Liver (tissue), 9 donors: ENCODE data around the gene SNX33. TPM values are rescaled to one million over a fixed set of nuclear protein-coding genes. Genes with fewer than 3 reads are reported as not detected.
A peak's percentile ranks its signal among the peaks of the same experiment; 100 is the strongest.

Experiments used
- DNase-seq: peaks from one replicate; pipeline ENCODE4 v3.0.0-alpha.2; 2017; ENCODE audit warnings: low spot score
- H3K27ac ChIP-seq, 2 donors: one replicate each; pipeline ENCODE4 v1.7.0; 2013; ENCODE audit warnings: inconsistent platforms in 2 of 2, low read length in 2 of 2, control low read depth in 1 of 2, low read depth in 1 of 2, mild to moderate bottlenecking in 1 of 2
- H3K27me3 ChIP-seq, 4 donors: one replicate each; pipeline versions ENCODE4 v1.6.1 to v1.7.0; 2013; ENCODE audit warnings: low read length in 3 of 4, inconsistent platforms in 1 of 4, mild to moderate bottlenecking in 1 of 4, moderate library complexity in 1 of 4; ENCODE audit not compliant: control insufficient read depth in 4 of 4, insufficient read depth in 4 of 4
- H3K36me3 ChIP-seq, 4 donors: one replicate each; pipeline versions ENCODE4 v1.6.1 to v1.7.0; 2013; ENCODE audit warnings: low read length in 3 of 4, mild to moderate bottlenecking in 3 of 4, low read depth in 1 of 4, moderate library complexity in 1 of 4; ENCODE audit not compliant: control insufficient read depth in 4 of 4, insufficient read depth in 3 of 4
- H3K4me1 ChIP-seq, 4 donors: one replicate each; pipeline versions ENCODE4 v1.6.1 to v1.7.0; 2013; ENCODE audit warnings: low read length in 3 of 4, mild to moderate bottlenecking in 3 of 4, moderate library complexity in 1 of 4; ENCODE audit not compliant: control insufficient read depth in 4 of 4, insufficient read depth in 4 of 4
- H3K4me3 ChIP-seq, 3 donors: one replicate each; pipeline versions ENCODE4 v1.6.1 to v1.7.0; 2013; ENCODE audit warnings: low read length in 3 of 3, control low read depth in 1 of 3, low read depth in 1 of 3, mild to moderate bottlenecking in 1 of 3
- H3K9ac ChIP-seq, 2 donors: one replicate each; pipeline ENCODE4 v1.7.0; 2013; ENCODE audit warnings: low read length in 2 of 2, mild to moderate bottlenecking in 2 of 2, moderate library complexity in 2 of 2, control low read depth in 1 of 2, low read depth in 1 of 2
- H3K9me3 ChIP-seq, 4 donors: one replicate each; pipeline versions ENCODE4 v1.6.1 to v1.7.0; 2013; ENCODE audit warnings: low read length in 3 of 4; ENCODE audit not compliant: control insufficient read depth in 4 of 4
- ATF3 ChIP-seq: IDR thresholded peaks from 2 replicates; pipeline ENCODE4 v1.6.1; 2016; ENCODE audit warnings: antibody characterized with exemption
- EGR1 ChIP-seq, 2 donors: IDR thresholded peaks; 2 replicates each; pipeline ENCODE4 v1.6.1; 2016 to 2018; ENCODE audit warnings: antibody characterized with exemption in 2 of 2, low read depth in 2 of 2
- FOXA1 ChIP-seq: IDR thresholded peaks from 2 replicates; pipeline ENCODE4 v1.6.1; 2016; ENCODE audit warnings: antibody characterized with exemption
- FOXA2 ChIP-seq: IDR thresholded peaks from 2 replicates; pipeline ENCODE4 v1.6.1; 2016; ENCODE audit warnings: antibody characterized with exemption
- GABPA ChIP-seq, 2 donors: IDR thresholded peaks in 1 of 2; conservative IDR thresholded peaks in 1 of 2; 2 replicates each; pipeline ENCODE4 v1.6.1; 2016; ENCODE audit warnings: antibody characterized with exemption in 2 of 2, mild to moderate bottlenecking in 1 of 2, moderate library complexity in 1 of 2
- HNF4A ChIP-seq, 2 donors: conservative IDR thresholded peaks; 2 replicates each; pipeline ENCODE4 v1.6.1; 2016; ENCODE audit warnings: antibody characterized with exemption in 2 of 2, mild to moderate bottlenecking in 2 of 2
- HNF4G ChIP-seq: IDR thresholded peaks from 2 replicates; pipeline ENCODE4 v1.6.1; 2016; ENCODE audit warnings: antibody characterized with exemption
- NR2F2 ChIP-seq: IDR thresholded peaks from 2 replicates; pipeline ENCODE4 v1.6.1; 2016; ENCODE audit warnings: antibody characterized with exemption
- RAD21 ChIP-seq, 2 donors: IDR thresholded peaks; 2 replicates each; pipeline ENCODE4 v1.6.1; 2016; ENCODE audit warnings: antibody characterized with exemption in 2 of 2, mild to moderate bottlenecking in 2 of 2
- RXRA ChIP-seq, 2 donors: IDR thresholded peaks; 2 replicates each; pipeline ENCODE4 v1.6.1; 2017 to 2018; ENCODE audit warnings: antibody characterized with exemption in 2 of 2, mild to moderate bottlenecking in 1 of 2
- SP1 ChIP-seq: IDR thresholded peaks from 2 replicates; pipeline ENCODE4 v1.6.1; 2018; ENCODE audit warnings: antibody characterized with exemption, mild to moderate bottlenecking
- YY1 ChIP-seq: IDR thresholded peaks from 2 replicates; pipeline ENCODE4 v1.6.1; 2016; ENCODE audit warnings: antibody characterized with exemption, mild to moderate bottlenecking
- WGBS: extraction: QIAGEN DNeasy Blood & Tissue Kit; methylation state at CpG from one replicate; pipeline ENCODE4 v1.1.7; 2013; 5-methylcytosine and 5-hydroxymethylcytosine counted together
- polyA plus RNA-seq, 2 donors: library from polyadenylated mRNA; stranded (reverse) in 1 of 2; unstranded in 1 of 2; fragments of 200-250 nt in 1 of 2; fragments of >200 nt in 1 of 2; fragmentation: Nextera tagmentation in 1 of 2; extraction: Ambion mirVana in 1 of 2; gene quantifications; one replicate each; pipeline versions ENCODE4 v1.2.1 to v1.2.3, GENCODE V29; 2013 to 2015
- total RNA-seq, 2 donors: library from RNA; depleted of rRNA; stranded (reverse); fragments of >200 nt; gene quantifications; one replicate each; pipeline ENCODE4 v1.2.3, GENCODE V29; 2014
- TF ChIP-seq, protein P1 (sequence below): IDR thresholded peaks from 2 replicates; pipeline ENCODE4 v1.6.1; 2016; ENCODE audit warnings: antibody characterized with exemption
- TF ChIP-seq, protein P2 (sequence below): IDR thresholded peaks from 2 replicates; pipeline ENCODE4 v1.6.1; 2016; ENCODE audit warnings: antibody characterized with exemption
- TF ChIP-seq, protein P3 (sequence below): fragments of 150-350 bp; IDR thresholded peaks from 2 replicates; pipeline ENCODE4 v1.5.1; 2017; ENCODE audit warnings: improper control_type of control experiment, low read depth, low read length; ENCODE audit not compliant: missing input control
- TF ChIP-seq, protein P4 (sequence below): IDR thresholded peaks from 2 replicates; pipeline ENCODE4 v1.6.1; 2016; ENCODE audit warnings: antibody characterized with exemption, mild to moderate bottlenecking
- donor health status: healthy.
- donor health status: healthy.
- donor health status: healthy.
- donor health status: healthy.
- donor health status: healthy.

The SNX33 gene
- total and polyA plus RNA-seq, 4 donors, result 7.1 to 10.8 (median 9.1) TPM

DNA sequence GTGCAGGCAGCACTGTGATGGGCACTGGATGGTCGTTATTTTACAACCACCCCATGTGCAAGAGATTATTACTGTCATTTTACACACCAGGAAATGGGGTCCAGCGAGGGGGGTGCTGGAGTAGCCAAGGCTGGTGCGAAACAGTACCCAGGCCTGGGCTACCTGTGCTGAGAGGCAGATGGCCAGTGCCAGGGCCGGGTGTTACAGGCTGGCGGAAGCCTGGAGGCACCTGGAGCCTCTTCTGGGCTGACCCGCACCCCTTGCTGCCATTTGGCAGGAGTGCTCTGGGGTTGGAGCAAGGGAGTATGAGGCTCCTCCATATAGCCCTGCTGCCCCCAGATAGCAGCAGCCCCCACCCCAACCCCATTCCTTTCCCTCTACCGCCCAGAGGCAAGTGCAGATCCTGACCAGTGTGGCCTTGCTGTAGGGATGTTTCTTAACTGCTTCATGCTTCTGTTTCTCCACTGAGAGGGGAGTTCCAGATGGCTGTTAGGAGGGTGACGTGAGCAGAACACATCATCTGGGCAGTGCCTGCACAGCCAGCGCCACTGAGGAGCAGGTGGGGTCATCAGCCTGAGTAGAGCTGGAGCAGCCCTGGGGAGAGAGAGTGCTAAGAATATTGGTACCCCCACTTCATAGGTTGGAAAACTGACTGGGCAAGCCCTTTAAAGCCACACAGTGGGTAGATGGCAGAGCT lies 15.3 kb downstream of the SNX33 start:
- no peak for TF ChIP-seq HNF4A (conservative IDR thresholded peaks at IDR 0.05)
- no peak for TF ChIP-seq FOXA2
- TF ChIP-seq EGR1 (IDR thresholded peaks at IDR 0.05; ENCODE audit: low read depth in 2 of 2), result no peak
- TF ChIP-seq YY1, result no peak
- no peak for TF ChIP-seq HNF4G
- no peak for TF ChIP-seq FOXA1
- no peak for TF ChIP-seq NR2F2
- no peak for TF ChIP-seq GABPA (IDR thresholded peaks at IDR 0.05 in 1 of 2, conservative IDR thresholded peaks at IDR 0.05 in 1 of 2)
- TF ChIP-seq, protein P1, sequence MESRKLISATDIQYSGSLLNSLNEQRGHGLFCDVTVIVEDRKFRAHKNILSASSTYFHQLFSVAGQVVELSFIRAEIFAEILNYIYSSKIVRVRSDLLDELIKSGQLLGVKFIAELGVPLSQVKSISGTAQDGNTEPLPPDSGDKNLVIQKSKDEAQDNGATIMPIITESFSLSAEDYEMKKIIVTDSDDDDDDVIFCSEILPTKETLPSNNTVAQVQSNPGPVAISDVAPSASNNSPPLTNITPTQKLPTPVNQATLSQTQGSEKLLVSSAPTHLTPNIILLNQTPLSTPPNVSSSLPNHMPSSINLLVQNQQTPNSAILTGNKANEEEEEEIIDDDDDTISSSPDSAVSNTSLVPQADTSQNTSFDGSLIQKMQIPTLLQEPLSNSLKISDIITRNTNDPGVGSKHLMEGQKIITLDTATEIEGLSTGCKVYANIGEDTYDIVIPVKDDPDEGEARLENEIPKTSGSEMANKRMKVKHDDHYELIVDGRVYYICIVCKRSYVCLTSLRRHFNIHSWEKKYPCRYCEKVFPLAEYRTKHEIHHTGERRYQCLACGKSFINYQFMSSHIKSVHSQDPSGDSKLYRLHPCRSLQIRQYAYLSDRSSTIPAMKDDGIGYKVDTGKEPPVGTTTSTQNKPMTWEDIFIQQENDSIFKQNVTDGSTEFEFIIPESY, result no peak
- no peak for TF ChIP-seq RAD21 (IDR thresholded peaks at IDR 0.05)
- TF ChIP-seq, protein P2, sequence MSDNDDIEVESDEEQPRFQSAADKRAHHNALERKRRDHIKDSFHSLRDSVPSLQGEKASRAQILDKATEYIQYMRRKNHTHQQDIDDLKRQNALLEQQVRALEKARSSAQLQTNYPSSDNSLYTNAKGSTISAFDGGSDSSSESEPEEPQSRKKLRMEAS, result no peak
- no peak for TF ChIP-seq ATF3
- Histone ChIP-seq H3K4me1 (peaks cover 8 to 46% (median 36%) of the 10 kb centered on the region in 4 donors), H3K27ac (no peak overlapping the region), H3K27me3 (no peaks in the 10 kb centered on the region), H3K9ac (no peak overlapping the region), H3K36me3 (peaks cover 0 to 8% (median 3%) of the 10 kb centered on the region in 4 donors), H3K9me3 (no peaks in the 10 kb centered on the region), H3K4me3 (no peak overlapping the region)
- DNase-seq, result no peak
- WGBS, result 93% methylated on average over 9 of the region's 9 CpGs

DNA sequence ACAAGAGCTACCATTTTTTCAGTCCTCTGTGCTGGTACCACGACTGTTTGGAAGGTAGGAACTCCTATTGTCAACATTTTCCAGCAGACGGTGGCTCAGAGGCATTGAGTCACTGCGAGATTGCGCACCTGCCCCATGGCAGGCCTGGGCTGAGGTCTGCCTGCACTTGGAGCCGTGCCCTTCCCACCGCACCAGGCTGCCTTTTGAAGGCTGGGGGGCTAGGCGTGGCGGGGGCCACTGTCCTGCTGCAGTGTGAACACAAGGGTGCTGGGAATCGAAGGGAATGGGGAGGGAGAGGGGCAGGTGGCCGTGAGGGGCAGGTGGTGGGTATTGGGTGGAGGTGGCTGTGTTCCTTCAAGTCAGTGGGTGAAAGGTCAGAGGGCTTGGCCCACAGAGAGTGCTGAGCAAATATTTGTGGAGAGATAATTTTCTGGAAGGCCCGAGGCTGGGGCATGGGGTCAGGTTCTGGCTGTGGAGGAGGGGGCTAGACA lies 16.3 kb downstream of the SNX33 start:
- Histone ChIP-seq H3K27ac (peak overlapping the region; percentile 0 to 21), H3K36me3 (peaks cover 0 to 4% (median 0%) of the 10 kb centered on the region in 4 donors), H3K27me3 (no peaks in the 10 kb centered on the region), H3K9me3 (no peaks in the 10 kb centered on the region), H3K4me1 (peaks cover 8 to 46% (median 36%) of the 10 kb centered on the region in 4 donors), H3K4me3 (no peak overlapping the region), H3K9ac (no peak overlapping the region)
- TF ChIP-seq YY1 (no peak), HNF4A (conservative IDR thresholded peaks at IDR 0.05) (peak in 1 of 2 donors; percentile 28), RXRA (IDR thresholded peaks at IDR 0.05) (peak; percentile 80 to 82), SP1 (peak; percentile 81), FOXA2 (no peak)
- TF ChIP-seq, protein P2, result no peak
- TF ChIP-seq, protein P3, sequence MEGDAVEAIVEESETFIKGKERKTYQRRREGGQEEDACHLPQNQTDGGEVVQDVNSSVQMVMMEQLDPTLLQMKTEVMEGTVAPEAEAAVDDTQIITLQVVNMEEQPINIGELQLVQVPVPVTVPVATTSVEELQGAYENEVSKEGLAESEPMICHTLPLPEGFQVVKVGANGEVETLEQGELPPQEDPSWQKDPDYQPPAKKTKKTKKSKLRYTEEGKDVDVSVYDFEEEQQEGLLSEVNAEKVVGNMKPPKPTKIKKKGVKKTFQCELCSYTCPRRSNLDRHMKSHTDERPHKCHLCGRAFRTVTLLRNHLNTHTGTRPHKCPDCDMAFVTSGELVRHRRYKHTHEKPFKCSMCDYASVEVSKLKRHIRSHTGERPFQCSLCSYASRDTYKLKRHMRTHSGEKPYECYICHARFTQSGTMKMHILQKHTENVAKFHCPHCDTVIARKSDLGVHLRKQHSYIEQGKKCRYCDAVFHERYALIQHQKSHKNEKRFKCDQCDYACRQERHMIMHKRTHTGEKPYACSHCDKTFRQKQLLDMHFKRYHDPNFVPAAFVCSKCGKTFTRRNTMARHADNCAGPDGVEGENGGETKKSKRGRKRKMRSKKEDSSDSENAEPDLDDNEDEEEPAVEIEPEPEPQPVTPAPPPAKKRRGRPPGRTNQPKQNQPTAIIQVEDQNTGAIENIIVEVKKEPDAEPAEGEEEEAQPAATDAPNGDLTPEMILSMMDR, result no peak
- TF ChIP-seq, protein P4, sequence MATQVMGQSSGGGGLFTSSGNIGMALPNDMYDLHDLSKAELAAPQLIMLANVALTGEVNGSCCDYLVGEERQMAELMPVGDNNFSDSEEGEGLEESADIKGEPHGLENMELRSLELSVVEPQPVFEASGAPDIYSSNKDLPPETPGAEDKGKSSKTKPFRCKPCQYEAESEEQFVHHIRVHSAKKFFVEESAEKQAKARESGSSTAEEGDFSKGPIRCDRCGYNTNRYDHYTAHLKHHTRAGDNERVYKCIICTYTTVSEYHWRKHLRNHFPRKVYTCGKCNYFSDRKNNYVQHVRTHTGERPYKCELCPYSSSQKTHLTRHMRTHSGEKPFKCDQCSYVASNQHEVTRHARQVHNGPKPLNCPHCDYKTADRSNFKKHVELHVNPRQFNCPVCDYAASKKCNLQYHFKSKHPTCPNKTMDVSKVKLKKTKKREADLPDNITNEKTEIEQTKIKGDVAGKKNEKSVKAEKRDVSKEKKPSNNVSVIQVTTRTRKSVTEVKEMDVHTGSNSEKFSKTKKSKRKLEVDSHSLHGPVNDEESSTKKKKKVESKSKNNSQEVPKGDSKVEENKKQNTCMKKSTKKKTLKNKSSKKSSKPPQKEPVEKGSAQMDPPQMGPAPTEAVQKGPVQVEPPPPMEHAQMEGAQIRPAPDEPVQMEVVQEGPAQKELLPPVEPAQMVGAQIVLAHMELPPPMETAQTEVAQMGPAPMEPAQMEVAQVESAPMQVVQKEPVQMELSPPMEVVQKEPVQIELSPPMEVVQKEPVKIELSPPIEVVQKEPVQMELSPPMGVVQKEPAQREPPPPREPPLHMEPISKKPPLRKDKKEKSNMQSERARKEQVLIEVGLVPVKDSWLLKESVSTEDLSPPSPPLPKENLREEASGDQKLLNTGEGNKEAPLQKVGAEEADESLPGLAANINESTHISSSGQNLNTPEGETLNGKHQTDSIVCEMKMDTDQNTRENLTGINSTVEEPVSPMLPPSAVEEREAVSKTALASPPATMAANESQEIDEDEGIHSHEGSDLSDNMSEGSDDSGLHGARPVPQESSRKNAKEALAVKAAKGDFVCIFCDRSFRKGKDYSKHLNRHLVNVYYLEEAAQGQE, result no peak
- WGBS, result 34% methylated on average over 11 of the region's 11 CpGs
- peak; percentile 52 for DNase-seq
